ENCODE data around the gene SLC38A10. TPM values are rescaled to one million over a fixed set of nuclear protein-coding genes. Genes with fewer than 3 reads are reported as not detected.
A peak's percentile ranks its signal among the peaks of the same experiment; 100 is the strongest.

SLC38A10 gene
- total and polyA plus RNA-seq, 2 of the 13 experiments (the other 11 are each of a cell fraction or from before 2014, with no cell fraction given) = 23.4 to 55.8 TPM

DNA sequence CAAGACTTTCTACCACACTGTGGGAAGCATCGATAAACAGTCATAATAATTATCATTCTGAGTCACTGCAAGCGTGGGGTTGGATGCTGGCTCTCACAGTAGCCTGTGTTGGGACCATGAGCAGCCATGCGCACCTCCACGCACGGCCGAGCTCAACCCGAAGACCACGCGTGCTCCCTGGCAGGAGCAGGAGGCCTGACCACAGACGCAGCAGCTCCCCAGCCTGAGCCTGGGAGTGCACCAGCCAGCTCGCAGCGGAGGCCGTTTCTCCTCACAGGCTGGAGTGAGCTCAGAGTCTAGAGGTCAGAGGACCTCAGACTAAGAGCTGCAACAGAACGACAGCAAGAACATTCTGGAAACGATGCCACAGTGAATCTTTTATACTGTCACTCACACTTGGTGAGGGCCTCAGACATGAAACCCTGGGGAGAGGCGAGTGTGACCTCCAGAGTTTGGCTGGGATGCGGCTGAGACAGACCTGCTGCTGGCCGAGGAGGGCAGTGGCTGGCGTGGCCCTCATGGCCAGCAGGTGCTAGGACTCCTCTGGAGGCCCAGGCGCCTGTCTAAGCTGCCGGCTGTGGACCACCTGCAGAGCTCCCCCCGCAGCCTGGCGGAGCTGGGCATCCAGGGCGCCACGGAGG is 50.0 kb downstream of the SLC38A10 start (continued):
- TF ChIP-seq ZNF547 (CRISPR knock-in tag; IDR thresholded peaks at IDR 0.05) (0 out of 2 replicates have a peak, but pooled peaks have one; percentile 30), RNF2 (conservative IDR thresholded peaks at IDR 0.05; ENCODE audit: low read depth) (no peak; the same call in 1 of the 2 replicates), U2AF1 (optimal IDR thresholded peaks at IDR 0.05; ENCODE audit: low read depth, low read length) (no peak), FOXO1 (CRISPR knock-in tag; IDR thresholded peaks at IDR 0.05) (peak; percentile 7; the same call in 1 of the 2 replicates), TCF12 (IDR thresholded peaks at IDR 0.05) (no peak), TCF12 (CRISPR knock-in tag; IDR thresholded peaks at IDR 0.05) (no peak), TMF1 (CRISPR knock-in tag; IDR thresholded peaks at IDR 0.05; ENCODE audit: low read depth) (no peak), ZC3H13 (CRISPR knock-in tag; IDR thresholded peaks at IDR 0.05) (peak; percentile 86), ZNF24 (IDR thresholded peaks at IDR 0.05) (no peak), ZNF772 (CRISPR knock-in tag; IDR thresholded peaks at IDR 0.05) (no peak), ZNF44 (CRISPR knock-in tag; IDR thresholded peaks at IDR 0.05) (0 out of 2 replicates have a peak, but pooled peaks have one; percentile 76), HNRNPL (IDR thresholded peaks at IDR 0.05; ENCODE audit: low read depth, low read length) (no peak), SIX4 (CRISPR knock-in tag; IDR thresholded peaks at IDR 0.05) (no peak), ZNF780A (CRISPR knock-in tag; IDR thresholded peaks at IDR 0.05) (0 out of 2 replicates have a peak, but pooled peaks have one; percentile 33), ZNF326 (CRISPR knock-in tag; IDR thresholded peaks at IDR 0.05; ENCODE audit: borderline replicate concordance) (no peak), ZFP36L1 (CRISPR knock-in tag; IDR thresholded peaks at IDR 0.05) (no peak), ZNF256 (CRISPR knock-in tag; conservative IDR thresholded peaks at IDR 0.05) (no peak), ZNF570 (CRISPR knock-in tag; IDR thresholded peaks at IDR 0.05; ENCODE audit: borderline replicate concordance) (no peak), REL (CRISPR knock-in tag; conservative IDR thresholded peaks at IDR 0.05) (no peak), MXI1 (IDR thresholded peaks at IDR 0.05; ENCODE audit: borderline replicate concordance, low read depth, low read length) (no peak), ZNF121 (CRISPR knock-in tag; IDR thresholded peaks at IDR 0.05) (no peak), ZNF577 (CRISPR knock-in tag; IDR thresholded peaks at IDR 0.05; ENCODE audit: borderline replicate concordance, low read depth) (no peak)
- TF ChIP-seq, protein P1, sequence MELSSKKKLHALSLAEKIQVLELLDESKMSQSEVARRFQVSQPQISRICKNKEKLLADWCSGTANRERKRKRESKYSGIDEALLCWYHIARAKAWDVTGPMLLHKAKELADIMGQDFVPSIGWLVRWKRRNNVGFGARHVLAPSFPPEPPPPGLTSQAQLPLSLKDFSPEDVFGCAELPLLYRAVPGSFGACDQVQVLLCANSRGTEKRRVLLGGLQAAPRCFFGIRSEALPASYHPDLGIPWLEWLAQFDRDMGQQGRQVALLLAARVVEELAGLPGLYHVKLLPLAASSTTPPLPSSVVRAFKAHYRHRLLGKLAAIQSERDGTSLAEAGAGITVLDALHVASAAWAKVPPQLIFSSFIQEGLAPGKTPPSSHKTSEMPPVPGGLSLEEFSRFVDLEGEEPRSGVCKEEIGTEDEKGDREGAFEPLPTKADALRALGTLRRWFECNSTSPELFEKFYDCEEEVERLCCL (CRISPR knock-in tag; IDR thresholded peaks at IDR 0.05; ENCODE audit: borderline replicate concordance) = no peak
- TF ChIP-seq, protein P2, sequence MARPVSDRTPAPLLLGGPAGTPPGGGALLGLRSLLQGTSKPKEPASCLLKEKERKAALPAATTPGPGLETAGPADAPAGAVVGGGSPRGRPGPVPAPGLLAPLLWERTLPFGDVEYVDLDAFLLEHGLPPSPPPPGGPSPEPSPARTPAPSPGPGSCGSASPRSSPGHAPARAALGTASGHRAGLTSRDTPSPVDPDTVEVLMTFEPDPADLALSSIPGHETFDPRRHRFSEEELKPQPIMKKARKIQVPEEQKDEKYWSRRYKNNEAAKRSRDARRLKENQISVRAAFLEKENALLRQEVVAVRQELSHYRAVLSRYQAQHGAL (CRISPR knock-in tag; IDR thresholded peaks at IDR 0.05; ENCODE audit: not compliant biosample characterization) = no peak
- TF ChIP-seq, protein P3, sequence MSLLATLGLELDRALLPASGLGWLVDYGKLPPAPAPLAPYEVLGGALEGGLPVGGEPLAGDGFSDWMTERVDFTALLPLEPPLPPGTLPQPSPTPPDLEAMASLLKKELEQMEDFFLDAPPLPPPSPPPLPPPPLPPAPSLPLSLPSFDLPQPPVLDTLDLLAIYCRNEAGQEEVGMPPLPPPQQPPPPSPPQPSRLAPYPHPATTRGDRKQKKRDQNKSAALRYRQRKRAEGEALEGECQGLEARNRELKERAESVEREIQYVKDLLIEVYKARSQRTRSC (CRISPR knock-in tag; IDR thresholded peaks at IDR 0.05; ENCODE audit: low read depth) = no peak
- TF ChIP-seq, protein P4, sequence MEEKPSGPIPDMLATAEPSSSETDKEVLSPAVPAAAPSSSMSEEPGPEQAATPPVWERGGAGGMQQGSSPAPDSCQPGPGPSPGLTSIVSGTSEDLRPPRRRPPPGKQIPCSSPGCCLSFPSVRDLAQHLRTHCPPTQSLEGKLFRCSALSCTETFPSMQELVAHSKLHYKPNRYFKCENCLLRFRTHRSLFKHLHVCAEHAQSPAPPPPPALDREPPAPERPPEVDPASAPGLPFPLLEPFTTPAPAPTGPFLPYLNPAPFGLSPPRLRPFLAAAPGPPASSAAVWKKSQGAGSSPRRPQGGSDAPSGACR (CRISPR knock-in tag; IDR thresholded peaks at IDR 0.05) = no peak
- TF ChIP-seq, protein P5, sequence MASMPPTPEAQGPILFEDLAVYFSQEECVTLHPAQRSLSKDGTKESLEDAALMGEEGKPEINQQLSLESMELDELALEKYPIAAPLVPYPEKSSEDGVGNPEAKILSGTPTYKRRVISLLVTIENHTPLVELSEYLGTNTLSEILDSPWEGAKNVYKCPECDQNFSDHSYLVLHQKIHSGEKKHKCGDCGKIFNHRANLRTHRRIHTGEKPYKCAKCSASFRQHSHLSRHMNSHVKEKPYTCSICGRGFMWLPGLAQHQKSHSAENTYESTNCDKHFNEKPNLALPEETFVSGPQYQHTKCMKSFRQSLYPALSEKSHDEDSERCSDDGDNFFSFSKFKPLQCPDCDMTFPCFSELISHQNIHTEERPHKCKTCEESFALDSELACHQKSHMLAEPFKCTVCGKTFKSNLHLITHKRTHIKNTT (CRISPR knock-in tag; IDR thresholded peaks at IDR 0.05) = no peak

Data from HepG2 (cell line).